K562 (cell line): ENCODE measurements around the gene PAN2. TPM values are rescaled to one million over a fixed set of nuclear protein-coding genes. Genes with fewer than 3 reads are reported as not detected.

ENCODE experiments used
- BDP1 ChIP-seq: IDR thresholded peaks from 3 replicates; pipeline ENCODE4 v1.6.1; 2011; ENCODE audit not compliant: insufficient read length, insufficient read depth
- BMI1 ChIP-seq: fragments of 150-350 bp; IDR thresholded peaks from 2 replicates; pipeline ENCODE4 v1.6.1; 2014; ENCODE audit warnings: low read length
- CAMTA2 ChIP-seq: fragments of 250-450 bp; sonication (Bioruptor Pico); conservative IDR thresholded peaks from 2 replicates; pipeline ENCODE4 v1.5.1; 2022
- CHD7 ChIP-seq: fragments of 200-600 bp; sonication (generic); IDR thresholded peaks from one replicate; pipeline ENCODE4 v1.6.1; 2012; ENCODE audit warnings: mild to moderate bottlenecking, low read depth, low read length, inconsistent platforms
- FOXJ2 ChIP-seq: fragments of 200-800 bp; sonication (Bioruptor generic); IDR thresholded peaks from 2 replicates; pipeline ENCODE4 v1.6.1; 2016; ENCODE audit warnings: missing genetic modification characterization, missing compliant biosample characterization
- GTF2E2 ChIP-seq: fragments of 200-800 bp; sonication (Bioruptor generic); IDR thresholded peaks from 2 replicates; pipeline ENCODE4 v1.6.1; 2016; ENCODE audit warnings: missing genetic modification characterization, missing compliant biosample characterization
- KDM2B ChIP-seq: fragments of 250-450 bp; sonication (Bioruptor Pico); IDR thresholded peaks from 2 replicates; pipeline ENCODE4 v1.8.0; 2021; ENCODE audit warnings: mild to moderate bottlenecking, moderate library complexity
- NFIC ChIP-seq: fragments of 450-650 bp; IDR thresholded peaks from 2 replicates; pipeline ENCODE4 v1.6.1; 2017; ENCODE audit warnings: mild to moderate bottlenecking, inconsistent platforms
- RB1 ChIP-seq: fragments of 450-650 bp; IDR thresholded peaks from 2 replicates; pipeline ENCODE4 v1.6.1; 2017; ENCODE audit warnings: low read depth, mild to moderate bottlenecking
- SMARCB1 ChIP-seq: IDR thresholded peaks from 2 replicates; pipeline ENCODE4 v1.6.1; 2011; ENCODE audit warnings: improper control_type of control experiment, low read depth; ENCODE audit not compliant: insufficient read length
- SUPT5H ChIP-seq: fragments of 450-650 bp; IDR thresholded peaks from 2 replicates; pipeline ENCODE4 v1.6.1; 2016
- TAL1 ChIP-seq: fragments of 450-650 bp; IDR thresholded peaks from 2 replicates; pipeline ENCODE4 v1.6.1; 2016; ENCODE audit warnings: mild to moderate bottlenecking
- THRA ChIP-seq: fragments of 450-650 bp; IDR thresholded peaks from 2 replicates; pipeline ENCODE4 v1.6.1; 2017; ENCODE audit warnings: mild to moderate bottlenecking, moderate library complexity
- U2AF1 ChIP-seq: fragments of 200-400 bp; formaldehyde crosslinking; optimal IDR thresholded peaks from 2 replicates; pipeline ENCODE3; 2017; ENCODE audit warnings: mild to moderate bottlenecking, low read depth, low read length, moderate library complexity
- XRCC3 ChIP-seq: fragments of 450-650 bp; IDR thresholded peaks from 2 replicates; pipeline ENCODE4 v1.6.1; 2017; ENCODE audit warnings: mild to moderate bottlenecking, moderate library complexity
- ZNF174 ChIP-seq: fragments of 250-450 bp; sonication (Bioruptor Pico); IDR thresholded peaks from 2 replicates; pipeline ENCODE4 v1.4.0; 2020; ENCODE audit warnings: mild to moderate bottlenecking
- ZNF217 ChIP-seq: sonication (generic); formaldehyde crosslinking; IDR thresholded peaks from 2 replicates; pipeline ENCODE4 v1.8.0; 2022; ENCODE audit warnings: mild to moderate bottlenecking, missing genetic modification reagents
- ZNF263 ChIP-seq: sonication (generic); formaldehyde crosslinking; IDR thresholded peaks from 2 replicates; pipeline ENCODE4 v1.8.0; 2022; ENCODE audit warnings: mild to moderate bottlenecking, missing genetic modification reagents, borderline replicate concordance
- polyA plus RNA-seq, 8 experiments: library from polyadenylated mRNA; depleted of rRNA in 4 of 8; stranded (reverse) in 5 of 8; unstranded in 3 of 8; fragments of >200 nt; fragmentation: Nextera tagmentation in 2 of 8; fragmentation: Illumina TruSeq in 1 of 8; extraction: Ambion mirVana in 2 of 8; extraction: Trizol in 1 of 8; gene quantifications; 2 replicates each; pipeline versions ENCODE4 v1.2.1 to v1.2.3, GENCODE V29; 2011 to 2014; ENCODE audit warnings: inconsistent platforms in 1 of 8, missing spikeins in 1 of 8
- total RNA-seq, 7 experiments: library from RNA; depleted of rRNA in 6 of 7; stranded (reverse); fragments of >200 nt in 6 of 7; fragmentation: Illumina TruSeq in 2 of 7; extraction: Trizol in 2 of 7; gene quantifications; 2 replicates each; pipeline versions ENCODE4 v1.2.1 to v1.2.3, GENCODE V29; 2011 to 2021; ENCODE audit warnings: low replicate concordance in 1 of 7

PAN2 gene
- total and polyA plus RNA-seq, 9 of the 15 experiments (the other 6 are each of a cell fraction or from before 2014, with no cell fraction given): 15.0 to 66.1 (median 25.9) TPM

GRCh38 chr12:56375598-56376434 lies 42.0 kb upstream of the PAN2 start (continued):
- no peak for TF ChIP-seq CHD7
- no peak for TF ChIP-seq SMARCB1
- no peak for TF ChIP-seq SUPT5H
- no peak for TF ChIP-seq ZNF174 (CRISPR knock-in tag)
- TF ChIP-seq RB1: no peak
- TF ChIP-seq U2AF1: no peak
- TF ChIP-seq BMI1: no peak
- no peak for TF ChIP-seq GTF2E2 (tag)
- TF ChIP-seq ZNF217: no peak
- TF ChIP-seq BDP1: no peak
- no peak for TF ChIP-seq ZNF263 (CRISPR knock-in tag)
- TF ChIP-seq KDM2B (CRISPR knock-in tag): no peak
- TF ChIP-seq THRA: 0 out of 2 replicates have a peak, but pooled peaks have one; percentile 46
- TF ChIP-seq CAMTA2: no peak
- peak; percentile 42; the same call in 1 of the 2 replicates for TF ChIP-seq NFIC
- TF ChIP-seq XRCC3: no peak
- TF ChIP-seq TAL1: peak; percentile 82
- no peak for TF ChIP-seq FOXJ2 (tag)
